ENCODE results near the gene TUBB2A. TPM values are rescaled to one million over a fixed set of nuclear protein-coding genes. Genes with fewer than 3 reads are reported as not detected.

The TUBB2A gene
- polyA plus RNA-seq, 1 donor from 2014 or later: 12.8 TPM

GRCh38 chr6:3128356-3129108 is 28.8 kb downstream of the TUBB2A start:
- H3K27ac Mint-ChIP-seq: no peak overlapping the region
- no peaks in the 10 kb centered on the region for H3K9me3 Mint-ChIP-seq
- no peaks in the 10 kb centered on the region for H3K27me3 Mint-ChIP-seq
- H3K4me3 Mint-ChIP-seq: no peak overlapping the region
- peaks cover 10% of the 10 kb centered on the region for H3K36me3 Mint-ChIP-seq
- peaks cover 9 to 13% (median 10%) of the 10 kb centered on the region in 3 donors for H3K4me1 Mint-ChIP-seq

DNA sequence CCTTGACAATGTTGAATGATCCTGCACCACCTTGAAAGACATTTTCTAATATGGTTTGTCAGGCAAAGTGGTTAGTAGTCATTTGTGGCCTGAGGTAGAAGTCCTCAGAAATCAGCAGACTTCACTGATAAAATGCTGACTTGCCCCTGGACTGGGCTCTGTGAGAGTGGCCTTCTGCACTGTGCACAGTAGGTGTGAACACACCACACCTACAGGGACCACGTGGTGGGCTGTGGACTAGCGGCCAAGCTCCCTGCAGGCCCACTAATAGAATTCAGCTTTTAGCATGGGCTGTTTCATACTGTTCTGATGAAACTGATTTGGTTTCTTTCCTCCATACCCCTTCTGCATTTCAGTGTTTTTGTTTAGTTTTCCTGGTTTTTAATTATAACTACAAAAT is 31.5 kb downstream of the TUBB2A start:
- Mint-ChIP-seq H3K9me3 (no peaks in the 10 kb centered on the region), H3K4me3 (no peak overlapping the region), H3K27me3 (no peaks in the 10 kb centered on the region), H3K4me1 (peaks cover 9 to 20% (median 9%) of the 10 kb centered on the region in 3 donors), H3K36me3 (peaks cover 12% of the 10 kb centered on the region), H3K27ac (no peak overlapping the region)

GRCh38 chr6:3124667-3125066 is 32.7 kb downstream of the TUBB2A start:
- H3K36me3 Mint-ChIP-seq: peaks cover 12% of the 10 kb centered on the region
- peaks cover 9 to 20% (median 9%) of the 10 kb centered on the region in 3 donors for H3K4me1 Mint-ChIP-seq
- H3K9me3 Mint-ChIP-seq: no peaks in the 10 kb centered on the region
- no peak overlapping the region for H3K27ac Mint-ChIP-seq
- peak overlapping the region in 1 of 4 donors; percentile 72 for H3K4me3 Mint-ChIP-seq
- no peaks in the 10 kb centered on the region for H3K27me3 Mint-ChIP-seq

DNA sequence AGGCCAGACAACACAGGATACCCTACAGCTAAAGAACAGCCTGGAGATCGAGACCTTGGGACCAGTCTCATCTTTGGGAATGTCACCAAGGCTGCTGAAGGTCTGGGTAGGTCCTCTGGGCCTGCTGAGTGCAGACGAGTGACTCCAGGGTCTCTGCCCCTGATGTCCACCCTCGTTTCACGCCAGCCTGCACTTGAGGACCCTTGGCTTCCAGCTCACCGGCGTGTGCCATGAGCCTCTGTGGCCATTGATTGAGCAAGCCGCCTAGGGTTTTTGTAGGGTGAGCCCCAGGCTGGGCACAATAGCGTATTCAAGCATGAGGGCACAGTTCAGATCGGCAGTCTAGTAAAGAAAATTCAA is 34.5 kb downstream of the TUBB2A start:
- peaks cover 3% of the 10 kb centered on the region for H3K36me3 Mint-ChIP-seq
- peak overlapping the region in 1 of 4 donors; percentile 72 for H3K4me3 Mint-ChIP-seq
- no peak overlapping the region for H3K27ac Mint-ChIP-seq
- H3K27me3 Mint-ChIP-seq: no peaks in the 10 kb centered on the region
- H3K4me1 Mint-ChIP-seq: peaks cover 9 to 29% (median 17%) of the 10 kb centered on the region in 3 donors
- no peaks in the 10 kb centered on the region for H3K9me3 Mint-ChIP-seq

- Mint-ChIP-seq H3K27me3 (no peaks in the 10 kb centered on the region), H3K4me3 (peak overlapping the region in 1 of 4 donors; percentile 45), H3K36me3 (peaks cover 3% of the 10 kb centered on the region), H3K27ac (peak overlapping the region in 1 of 3 donors; percentile 68), H3K9me3 (no peaks in the 10 kb centered on the region), H3K4me1 (peaks cover 4 to 30% (median 19%) of the 10 kb centered on the region in 3 donors)
Measured at GRCh38 chr6:3120765-3121089, 36.6 kb downstream of the TUBB2A start.

DNA sequence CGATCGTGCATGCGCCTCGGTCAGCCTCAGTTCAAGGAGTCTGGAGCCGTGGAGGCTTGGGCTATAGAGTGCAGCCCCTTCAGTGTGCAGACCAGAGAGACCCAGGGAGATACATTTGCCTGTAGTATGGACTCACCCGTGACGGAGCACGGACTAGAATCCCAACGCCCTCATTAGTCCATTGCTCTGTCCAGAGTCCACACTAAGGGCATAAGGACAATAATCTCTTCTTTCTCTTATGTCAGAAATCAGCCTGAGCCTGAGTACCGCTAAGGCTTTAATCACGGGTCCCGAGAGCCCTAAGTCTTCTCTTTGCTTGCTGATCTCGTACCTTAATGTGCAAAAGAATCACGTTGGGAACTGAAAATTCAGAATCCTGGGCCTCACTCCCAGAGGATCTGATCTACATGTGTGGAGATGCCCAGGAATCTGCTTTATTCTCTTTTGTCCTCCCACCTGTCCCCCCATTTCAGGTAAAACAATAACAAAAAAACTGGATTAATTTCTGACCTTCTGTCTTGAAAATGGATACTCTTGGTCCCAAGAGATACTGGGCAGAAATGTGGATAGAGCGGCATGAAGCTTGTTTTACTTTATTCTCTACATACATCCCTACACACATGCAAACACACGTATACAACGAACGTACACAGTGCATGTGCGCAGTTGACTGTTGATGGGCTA is 38.2 kb downstream of the TUBB2A start:
- Mint-ChIP-seq H3K4me3 (peak overlapping the region; percentile 86 to 97 (median 88)), H3K9me3 (no peaks in the 10 kb centered on the region), H3K27ac (peak overlapping the region in 2 of 3 donors; percentile 78 to 85), H3K4me1 (peaks cover 0 to 25% (median 15%) of the 10 kb centered on the region in 3 donors), H3K36me3 (peaks cover 4% of the 10 kb centered on the region), H3K27me3 (no peaks in the 10 kb centered on the region)

DNA sequence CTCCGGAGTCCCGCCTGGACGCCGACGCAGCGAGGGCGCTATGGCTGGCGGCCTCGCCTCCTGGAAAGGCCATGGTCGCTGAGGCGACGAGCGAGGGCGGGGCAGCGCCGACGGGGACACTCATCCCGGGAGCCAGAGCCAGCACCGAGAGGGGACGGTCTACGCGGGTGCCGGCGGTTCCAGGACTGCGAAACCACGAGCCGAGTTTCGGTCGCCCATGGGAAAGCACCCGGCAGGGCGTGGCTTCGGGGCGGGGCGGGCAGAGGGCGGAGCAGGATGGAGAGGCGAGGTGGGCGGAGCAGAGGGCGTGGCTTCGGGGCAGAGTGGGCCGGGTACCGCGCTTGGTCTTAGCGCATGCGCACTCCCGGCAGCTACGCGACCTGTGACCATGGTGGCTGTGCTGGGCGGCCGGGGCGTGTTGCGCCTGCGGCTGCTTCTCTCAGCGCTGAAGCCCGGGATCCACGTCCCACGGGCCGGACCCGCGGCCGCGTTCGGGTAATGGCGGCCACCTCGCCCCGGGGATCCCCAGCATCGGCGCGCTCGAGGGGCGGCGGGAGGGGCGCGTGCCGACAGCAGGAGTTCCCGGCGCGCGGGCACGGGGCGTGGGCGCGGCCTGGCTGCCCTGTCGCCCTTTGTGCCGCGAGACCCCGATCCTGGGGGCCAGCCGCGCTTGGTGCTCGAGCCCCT is 38.8 kb downstream of the TUBB2A start, which contains the start of gene BPHL:
Gene BPHL, plus strand, starts transcription at position 359 of the 687 bp plus-strand sequence. Its CDS starts 30 bp downstream, at position 389.
- peak within 1 kb of the TSS; percentile 85 to 98 (median 93) for H3K27ac Mint-ChIP-seq
- H3K27me3 Mint-ChIP-seq: no peaks in the 10 kb centered on the region
- peaks cover 6% of the 10 kb centered on the region for H3K36me3 Mint-ChIP-seq
- peak within 1 kb of the TSS; percentile 86 to 97 (median 92) for H3K4me3 Mint-ChIP-seq
- H3K4me1 Mint-ChIP-seq: peaks cover 0 to 20% (median 14%) of the 10 kb centered on the region in 3 donors
- no peaks in the 10 kb centered on the region for H3K9me3 Mint-ChIP-seq

DNA sequence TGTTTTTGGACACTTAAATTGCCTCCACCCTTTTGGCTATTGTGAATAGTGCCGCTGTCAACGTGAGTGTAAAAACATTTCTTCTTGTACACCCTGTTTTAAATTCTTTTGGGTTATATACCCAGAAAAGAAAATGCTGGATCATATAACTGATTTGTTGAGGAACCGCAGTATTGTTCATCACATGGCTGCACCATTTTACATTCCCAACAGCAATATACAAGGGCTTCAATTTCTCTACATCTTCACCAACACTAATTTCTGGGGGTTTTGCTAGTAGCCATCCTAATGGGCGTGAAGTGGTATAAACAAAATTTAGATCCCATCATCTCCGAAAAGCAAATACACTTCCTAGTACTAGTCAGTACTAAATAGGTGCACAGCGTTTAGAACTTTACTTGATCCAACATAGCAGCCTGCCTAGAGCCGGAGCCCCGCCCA is 39.4 kb downstream of the TUBB2A start:
- Mint-ChIP-seq H3K36me3 (peaks cover 4% of the 10 kb centered on the region), H3K27ac (peak overlapping the region; percentile 85 to 98 (median 93)), H3K27me3 (no peaks in the 10 kb centered on the region), H3K9me3 (no peaks in the 10 kb centered on the region), H3K4me1 (peaks cover 0 to 14% (median 14%) of the 10 kb centered on the region in 3 donors), H3K4me3 (peak overlapping the region; percentile 86 to 97 (median 92))

GRCh38 chr6:3114377-3114776 is 43.0 kb downstream of the TUBB2A start:
- H3K36me3 Mint-ChIP-seq: peaks cover 9% of the 10 kb centered on the region
- peaks cover 0 to 16% (median 11%) of the 10 kb centered on the region in 3 donors for H3K4me1 Mint-ChIP-seq
- H3K27ac Mint-ChIP-seq: no peak overlapping the region
- no peaks in the 10 kb centered on the region for H3K27me3 Mint-ChIP-seq
- no peaks in the 10 kb centered on the region for H3K9me3 Mint-ChIP-seq
- H3K4me3 Mint-ChIP-seq: no peak overlapping the region

DNA sequence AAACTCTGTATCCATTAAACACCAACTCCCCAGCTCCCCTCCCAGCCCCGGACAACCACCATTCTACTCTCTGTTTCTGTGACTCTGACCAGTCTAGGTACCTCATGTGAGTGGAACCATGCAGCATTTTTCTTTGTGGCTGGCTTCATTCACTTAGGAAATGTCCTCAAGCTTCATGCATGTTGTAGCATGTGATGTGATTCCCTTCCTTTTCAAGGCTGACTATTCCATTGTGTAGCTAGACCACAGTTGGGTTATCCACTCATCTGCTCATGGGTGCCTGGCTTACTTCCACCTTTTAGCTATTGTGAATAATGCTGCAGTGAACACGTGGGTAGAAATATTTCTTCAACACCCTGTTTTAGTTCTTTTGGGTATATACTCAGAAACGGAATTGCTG is 47.6 kb downstream of the TUBB2A start:
- H3K27ac Mint-ChIP-seq: peak overlapping the region in 1 of 3 donors; percentile 37
- no peaks in the 10 kb centered on the region for H3K9me3 Mint-ChIP-seq
- H3K27me3 Mint-ChIP-seq: no peaks in the 10 kb centered on the region
- H3K4me3 Mint-ChIP-seq: no peak overlapping the region
- H3K36me3 Mint-ChIP-seq: peaks cover 8% of the 10 kb centered on the region
- peaks cover 0 to 5% (median 1%) of the 10 kb centered on the region in 3 donors for H3K4me1 Mint-ChIP-seq

DNA sequence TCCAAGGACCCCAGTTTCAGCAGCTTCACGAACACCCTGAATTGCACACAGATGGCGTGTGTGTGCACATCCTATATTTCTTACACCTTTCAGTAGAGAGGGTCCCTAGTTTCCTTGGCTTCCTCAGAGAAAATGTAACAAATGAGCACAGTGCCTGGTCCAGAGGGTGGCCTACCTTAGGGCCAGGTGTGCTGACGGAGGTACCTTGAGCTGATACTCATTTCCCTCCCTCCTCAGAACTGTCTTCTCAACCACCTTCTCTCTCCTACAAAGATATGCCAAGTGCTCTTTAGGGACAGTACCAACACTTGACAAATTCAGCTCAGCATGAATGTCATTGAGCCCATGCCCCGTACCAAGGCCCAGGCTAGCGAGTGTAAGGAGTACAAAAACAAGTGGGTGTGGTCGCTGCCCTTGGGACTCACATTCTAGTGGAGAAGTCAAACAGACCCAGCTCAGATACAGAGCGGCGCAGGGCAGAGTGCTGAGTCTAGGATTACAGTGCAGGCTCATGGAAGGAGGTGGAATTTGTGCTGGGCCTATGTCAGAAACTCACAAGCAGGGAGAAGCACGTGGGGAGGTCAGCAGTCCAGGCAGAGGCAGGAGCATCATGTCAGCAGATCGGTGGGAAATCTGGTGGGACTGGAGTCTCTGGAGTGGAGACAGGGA is 48.5 kb downstream of the TUBB2A start:
- Mint-ChIP-seq H3K9me3 (no peaks in the 10 kb centered on the region), H3K4me3 (no peak overlapping the region), H3K27ac (peak overlapping the region in 1 of 3 donors; percentile 37), H3K36me3 (peaks cover 8% of the 10 kb centered on the region), H3K4me1 (peaks cover 0 to 5% (median 1%) of the 10 kb centered on the region in 3 donors), H3K27me3 (no peaks in the 10 kb centered on the region)

Other genes with a start within 250 kb of the TUBB2A start
- gene SERPINB6, start 186.0 kb downstream of the TUBB2A start, polyA plus RNA-seq: 77.8 TPM
- gene NQO2, start 157.7 kb downstream of the TUBB2A start, polyA plus RNA-seq: 27.6 TPM
- 13.0 TPM for gene RIPK1, start 89.0 kb downstream of the TUBB2A start, polyA plus RNA-seq
- 17.3 TPM for gene BPHL, start 38.8 kb downstream of the TUBB2A start, polyA plus RNA-seq
- 0.55 TPM for gene TUBB2B, start 70.1 kb upstream of the TUBB2A start, polyA plus RNA-seq
- 43.5 TPM for gene PSMG4, start 101.4 kb upstream of the TUBB2A start, polyA plus RNA-seq

Measured in IgD-negative memory B cell (primary cell).